Measurements from ENCODE around the gene PIP5K1C. TPM values are rescaled to one million over a fixed set of nuclear protein-coding genes. Genes with fewer than 3 reads are reported as not detected.

PIP5K1C gene
- total RNA-seq, 2 experiments from 2014 or later = 18.3 to 19.6 TPM

DNA sequence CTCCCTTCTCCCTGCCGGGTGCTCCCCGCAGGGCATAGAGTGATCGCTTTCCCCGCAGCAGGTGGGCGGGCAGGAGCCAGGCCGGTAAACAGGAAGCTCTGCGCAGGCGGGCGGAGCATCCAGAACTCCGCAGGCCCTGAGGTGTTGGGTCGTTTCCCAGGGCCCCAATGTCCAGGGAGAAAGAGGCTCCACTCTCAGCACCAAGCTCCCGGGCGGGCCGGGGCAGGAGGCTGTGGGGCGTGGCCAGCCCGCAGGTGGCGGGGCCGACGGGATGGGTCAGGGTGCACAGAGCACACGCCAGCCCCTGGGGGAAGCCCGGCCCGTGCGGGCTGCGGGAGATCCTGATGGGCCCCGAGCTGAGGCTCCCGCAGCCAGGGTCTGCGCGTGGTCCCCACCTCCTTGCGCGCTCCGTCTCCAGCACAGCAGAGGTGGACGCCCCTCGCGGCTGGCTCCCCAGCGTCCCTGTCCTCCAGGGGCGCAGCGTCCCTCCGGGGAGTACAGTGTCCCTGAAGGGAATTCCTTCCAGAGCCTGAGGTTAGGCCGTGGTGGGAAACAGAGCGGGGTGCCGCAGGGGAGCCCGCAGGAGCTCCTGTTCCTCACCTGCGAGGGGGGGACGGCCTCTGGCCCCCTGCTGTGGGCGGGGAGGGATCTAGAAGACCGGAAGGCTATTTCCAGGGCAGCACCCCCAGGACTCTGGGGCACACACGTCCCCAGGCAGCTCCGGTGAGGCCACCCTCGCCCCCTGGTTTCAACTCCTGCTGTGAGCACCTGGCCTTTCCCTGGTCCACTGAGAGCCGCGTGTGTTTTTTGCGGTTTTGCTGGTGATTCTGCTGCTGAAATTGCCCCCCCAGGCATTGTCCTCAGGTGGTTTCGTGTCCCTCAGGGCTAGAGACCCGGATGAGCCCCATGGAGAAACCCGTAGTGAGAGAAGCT is 12.2 kb downstream of the PIP5K1C start:
- Mint-ChIP-seq H3K4me1 (peaks cover 39% of the 10 kb centered on the region), H3K27ac (no peak overlapping the region), H3K4me3 (peak overlapping the region; percentile 39), H3K27me3 (peaks cover 4% of the 10 kb centered on the region), H3K9me3 (peaks cover 10% of the 10 kb centered on the region), H3K36me3 (ENCODE audit: low read depth) (peaks cover 14% of the 10 kb centered on the region)
- CTCF ChIA-PET = no interaction called here
- DNase-seq = peak; percentile 40
- POLR2A ChIA-PET = interaction anchor here (0.5 to 1.3 kb wide), 4 partner anchors 10 to 130 kb away, joined by 3 to 4 read pairs (median 3); no protein-coding TSS in a partner anchor

GRCh38 chr19:3687393-3687773 is 12.9 kb downstream of the PIP5K1C start:
- Mint-ChIP-seq H3K4me1 (peaks cover 36% of the 10 kb centered on the region), H3K36me3 (ENCODE audit: low read depth) (peaks cover 14% of the 10 kb centered on the region), H3K4me3 (peak overlapping the region; percentile 43), H3K27me3 (peaks cover 4% of the 10 kb centered on the region), H3K9me3 (peaks cover 10% of the 10 kb centered on the region), H3K27ac (no peak overlapping the region)
- CTCF ChIA-PET = no interaction called here
- POLR2A ChIA-PET = interaction anchor here (1.0 to 1.3 kb wide), 3 partner anchors 10 to 13 kb away, joined by 3 to 4 read pairs (median 3); no protein-coding TSS in a partner anchor
- no peak for DNase-seq

GRCh38 chr19:3684817-3685410 is 15.4 kb downstream of the PIP5K1C start:
- Mint-ChIP-seq H3K4me3 (no peak overlapping the region), H3K27me3 (peaks cover 4% of the 10 kb centered on the region), H3K27ac (no peak overlapping the region), H3K36me3 (ENCODE audit: low read depth) (peaks cover 12% of the 10 kb centered on the region), H3K9me3 (peaks cover 10% of the 10 kb centered on the region), H3K4me1 (peaks cover 17% of the 10 kb centered on the region)
- ChIA-PET CTCF (no interaction called here), POLR2A (no interaction called here)
- DNase-seq = no peak

- H3K27me3 Mint-ChIP-seq = peaks cover 2% of the 10 kb centered on the region
- peaks cover 12% of the 10 kb centered on the region for H3K36me3 Mint-ChIP-seq (ENCODE audit: low read depth)
- no peak overlapping the region for H3K4me3 Mint-ChIP-seq
- no peak for DNase-seq
- peaks cover 13% of the 10 kb centered on the region for H3K4me1 Mint-ChIP-seq
- no peak overlapping the region for H3K27ac Mint-ChIP-seq
- peaks cover 10% of the 10 kb centered on the region for H3K9me3 Mint-ChIP-seq
- ChIA-PET CTCF (no interaction called here), POLR2A (no interaction called here)
Observed at GRCh38 chr19:3684054-3684816, 16.0 kb downstream of the PIP5K1C start.

DNA sequence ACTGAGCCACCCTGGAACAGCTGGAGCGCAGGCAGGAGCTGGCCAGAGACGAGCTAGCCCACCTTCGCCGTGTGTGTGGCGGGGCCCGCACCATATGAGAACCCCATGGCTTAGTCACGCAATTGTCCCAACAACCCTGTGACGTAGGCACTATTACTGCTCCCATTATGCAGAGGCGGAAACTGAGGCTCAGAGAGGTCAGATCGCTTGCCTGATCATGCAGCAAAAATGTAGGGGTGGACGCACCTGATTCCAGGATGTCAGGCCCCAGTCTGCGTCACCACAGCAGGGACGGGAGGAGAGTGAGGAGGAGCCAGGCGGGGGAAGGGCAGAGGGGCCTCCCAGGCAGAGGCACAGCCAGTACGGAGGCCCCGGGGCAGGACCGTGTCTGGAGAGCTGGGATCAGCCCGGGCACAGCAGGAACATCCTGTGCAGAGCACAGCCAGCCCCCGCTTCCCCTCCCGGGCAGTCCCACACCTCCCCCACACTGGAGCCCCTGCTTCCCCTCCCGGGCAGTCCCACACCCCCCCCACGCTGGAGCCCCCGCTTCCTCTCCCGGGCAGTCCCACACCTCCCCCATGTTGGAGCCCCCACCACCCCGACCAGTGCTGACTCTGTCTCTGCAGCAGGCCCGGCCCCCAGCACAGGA is 16.7 kb downstream of the PIP5K1C start:
- H3K27ac Mint-ChIP-seq = no peak overlapping the region
- H3K27me3 Mint-ChIP-seq = peaks cover 2% of the 10 kb centered on the region
- DNase-seq = no peak
- no peak overlapping the region for H3K4me3 Mint-ChIP-seq
- peaks cover 12% of the 10 kb centered on the region for H3K36me3 Mint-ChIP-seq (ENCODE audit: low read depth)
- CTCF ChIA-PET = interaction anchor here (0.5 kb wide), 1 partner anchor 392 kb away, joined by 8 read pairs; no protein-coding TSS in a partner anchor
- POLR2A ChIA-PET = no interaction called here
- H3K9me3 Mint-ChIP-seq = peaks cover 10% of the 10 kb centered on the region
- peaks cover 10% of the 10 kb centered on the region for H3K4me1 Mint-ChIP-seq

DNA sequence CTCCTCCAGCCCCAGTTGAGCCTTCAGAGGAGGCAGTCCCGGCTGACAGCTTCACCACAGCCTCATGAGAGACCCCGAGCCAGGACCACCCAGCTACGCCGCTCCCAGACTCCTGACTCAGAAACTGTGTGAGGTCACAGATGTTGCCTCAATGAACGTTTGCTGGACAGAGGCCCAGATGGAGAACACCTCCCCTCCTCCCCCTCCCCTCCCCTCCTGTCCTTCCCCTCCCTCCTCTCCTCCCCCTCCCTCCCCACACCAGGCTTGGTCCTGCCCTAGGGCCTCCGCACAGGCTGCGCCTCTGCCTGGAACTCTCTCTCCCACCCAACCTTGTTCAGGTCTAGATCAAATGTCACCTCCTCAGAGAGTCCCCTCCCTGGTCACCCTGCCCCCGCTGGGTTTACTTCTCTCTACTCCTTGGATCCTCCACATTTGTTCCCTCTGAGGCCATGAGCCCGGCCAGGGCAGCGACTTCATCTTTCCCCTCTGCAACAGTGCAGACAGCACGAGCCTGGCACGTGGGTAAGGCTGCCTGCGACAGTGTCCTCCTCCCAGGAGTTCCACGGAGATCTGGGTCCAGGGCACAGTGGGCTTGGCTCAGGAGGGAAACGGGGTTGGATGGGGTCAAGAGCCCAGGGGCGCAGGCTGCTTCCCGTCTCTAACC is 17.4 kb downstream of the PIP5K1C start:
- H3K27ac Mint-ChIP-seq = no peak overlapping the region
- H3K4me3 Mint-ChIP-seq = no peak overlapping the region
- ChIA-PET POLR2A (no interaction called here), CTCF (no interaction called here)
- DNase-seq = no peak
- H3K4me1 Mint-ChIP-seq = peaks cover 8% of the 10 kb centered on the region
- peaks cover 10% of the 10 kb centered on the region for H3K9me3 Mint-ChIP-seq
- peaks cover 12% of the 10 kb centered on the region for H3K36me3 Mint-ChIP-seq (ENCODE audit: low read depth)
- no peaks in the 10 kb centered on the region for H3K27me3 Mint-ChIP-seq

DNA sequence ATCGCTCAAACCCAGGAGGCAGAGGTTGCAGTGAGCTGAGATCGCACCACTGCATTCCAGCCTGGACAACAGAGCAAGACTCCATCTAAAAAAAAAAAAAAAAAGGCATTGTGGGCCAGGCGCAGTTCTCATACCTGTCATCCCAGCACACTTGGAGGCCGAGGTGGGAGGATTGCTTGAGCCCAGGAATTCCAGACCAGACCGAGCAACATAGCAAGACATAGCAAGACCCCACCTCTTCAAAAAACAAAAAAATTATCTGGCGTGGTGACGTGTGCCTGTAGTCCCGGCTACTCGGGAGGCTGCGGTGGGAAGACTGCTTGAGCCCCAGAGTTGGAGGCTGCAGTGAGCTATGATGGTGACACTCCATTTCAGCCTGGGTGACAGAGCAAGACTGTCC is 18.0 kb downstream of the PIP5K1C start:
- no peak overlapping the region for H3K4me3 Mint-ChIP-seq
- peaks cover 10% of the 10 kb centered on the region for H3K9me3 Mint-ChIP-seq
- no peaks in the 10 kb centered on the region for H3K27me3 Mint-ChIP-seq
- H3K36me3 Mint-ChIP-seq (ENCODE audit: low read depth) = peaks cover 12% of the 10 kb centered on the region
- peaks cover 5% of the 10 kb centered on the region for H3K4me1 Mint-ChIP-seq
- POLR2A ChIA-PET = no interaction called here
- CTCF ChIA-PET = no interaction called here
- no peak for DNase-seq
- H3K27ac Mint-ChIP-seq = no peak overlapping the region

DNA sequence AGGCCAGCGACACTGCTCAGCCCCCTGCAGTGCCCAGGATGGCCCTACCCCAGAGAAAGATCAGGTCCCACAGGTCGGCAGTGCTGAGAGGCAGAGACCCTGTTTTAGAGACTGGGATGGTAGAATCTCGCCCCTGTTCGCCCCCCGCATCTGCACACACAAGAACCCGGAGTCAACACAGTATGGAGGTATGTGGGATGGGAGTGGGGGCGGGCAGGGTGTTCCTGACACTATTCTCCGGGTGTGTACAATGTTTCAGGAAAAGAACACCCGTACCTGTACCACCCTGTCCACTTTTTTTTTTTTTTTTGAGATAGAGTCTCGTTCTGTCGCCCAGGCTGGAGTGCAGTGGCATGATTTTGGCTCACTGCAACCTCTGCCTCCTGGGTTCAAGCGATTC is 19.3 kb downstream of the PIP5K1C start:
- peaks cover 12% of the 10 kb centered on the region for H3K36me3 Mint-ChIP-seq (ENCODE audit: low read depth)
- peaks cover 2% of the 10 kb centered on the region for H3K4me1 Mint-ChIP-seq
- DNase-seq = no peak
- H3K4me3 Mint-ChIP-seq = no peak overlapping the region
- H3K27ac Mint-ChIP-seq = no peak overlapping the region
- ChIA-PET CTCF (no interaction called here), POLR2A (no interaction called here)
- H3K27me3 Mint-ChIP-seq = no peaks in the 10 kb centered on the region
- peaks cover 10% of the 10 kb centered on the region for H3K9me3 Mint-ChIP-seq

GRCh38 chr19:3679581-3679980 is 20.7 kb downstream of the PIP5K1C start:
- no peaks in the 10 kb centered on the region for H3K27me3 Mint-ChIP-seq
- no peak overlapping the region for H3K27ac Mint-ChIP-seq
- peaks cover 6% of the 10 kb centered on the region for H3K36me3 Mint-ChIP-seq (ENCODE audit: low read depth)
- H3K9me3 Mint-ChIP-seq = peaks cover 5% of the 10 kb centered on the region
- no peak overlapping the region for H3K4me3 Mint-ChIP-seq
- H3K4me1 Mint-ChIP-seq = peaks cover 2% of the 10 kb centered on the region
- CTCF ChIA-PET = no interaction called here
- no peak for DNase-seq
- POLR2A ChIA-PET = no interaction called here

GRCh38 chr19:3679138-3679537 is 21.1 kb downstream of the PIP5K1C start:
- no peaks in the 10 kb centered on the region for H3K27me3 Mint-ChIP-seq
- H3K4me1 Mint-ChIP-seq = peaks cover 2% of the 10 kb centered on the region
- peaks cover 3% of the 10 kb centered on the region for H3K9me3 Mint-ChIP-seq
- CTCF ChIA-PET = no interaction called here
- DNase-seq = no peak
- H3K36me3 Mint-ChIP-seq (ENCODE audit: low read depth) = peaks cover 3% of the 10 kb centered on the region
- POLR2A ChIA-PET = no interaction called here
- H3K4me3 Mint-ChIP-seq = no peak overlapping the region
- H3K27ac Mint-ChIP-seq = no peak overlapping the region

- H3K36me3 Mint-ChIP-seq (ENCODE audit: low read depth) = no peaks in the 10 kb centered on the region
- ChIA-PET CTCF (no interaction called here), POLR2A (no interaction called here)
- no peak overlapping the region for H3K4me3 Mint-ChIP-seq
- H3K27ac Mint-ChIP-seq = no peak overlapping the region
- DNase-seq = no peak
- peaks cover 2% of the 10 kb centered on the region for H3K4me1 Mint-ChIP-seq
- no peaks in the 10 kb centered on the region for H3K27me3 Mint-ChIP-seq
- H3K9me3 Mint-ChIP-seq = no peaks in the 10 kb centered on the region
Observed at GRCh38 chr19:3678188-3678587, 22.1 kb downstream of the PIP5K1C start.

GRCh38 chr19:3674784-3675543 is 25.3 kb downstream of the PIP5K1C start:
- Mint-ChIP-seq H3K36me3 (ENCODE audit: low read depth) (no peaks in the 10 kb centered on the region), H3K4me1 (peaks cover 20% of the 10 kb centered on the region), H3K4me3 (no peak overlapping the region), H3K27me3 (no peaks in the 10 kb centered on the region), H3K9me3 (no peaks in the 10 kb centered on the region), H3K27ac (no peak overlapping the region)
- POLR2A ChIA-PET = interaction anchor here (1.0 kb wide), 1 partner anchor 13 kb away, joined by 4 read pairs; no protein-coding TSS in a partner anchor
- CTCF ChIA-PET = interaction anchor here (1.0 kb wide), 1 partner anchor 15 kb away, joined by 4 read pairs; no protein-coding TSS in a partner anchor
- DNase-seq = no peak

Measured in activated CD4-positive, alpha-beta memory T cell treated with anti-CD3 and anti-CD28 coated beads, Interleukin-2, amount 10 ng/mL, durations not matched to agents 7 days and 5 days (primary cell).